K562 (cell line): Measurements from ENCODE around the gene GNAI2. TPM values are rescaled to one million over a fixed set of nuclear protein-coding genes. Genes with fewer than 3 reads are reported as not detected.

Experiments
- BHLHE40 ChIP-seq: IDR thresholded peaks from 2 replicates; pipeline ENCODE4 v1.6.1; 2011; ENCODE audit warnings: low read length, improper control_type of control experiment
- CHCHD3 ChIP-seq: fragments of 250-450 bp; sonication (Bioruptor Pico); IDR thresholded peaks from 2 replicates; pipeline ENCODE4 v2.1.2; 2022; ENCODE audit warnings: mild to moderate bottlenecking
- FIP1L1 ChIP-seq: fragments of 200-400 bp; formaldehyde crosslinking; IDR thresholded peaks from 2 replicates; pipeline ENCODE4 v1.6.1; 2018; ENCODE audit warnings: mild to moderate bottlenecking, low read depth, low read length; ENCODE audit not compliant: poor library complexity, severe bottlenecking
- HDAC2 ChIP-seq: fragments of 450-650 bp; IDR thresholded peaks from 2 replicates; pipeline ENCODE4 v1.6.1; 2016; ENCODE audit warnings: mild to moderate bottlenecking
- HNRNPLL ChIP-seq: fragments of 200-400 bp; formaldehyde crosslinking; IDR thresholded peaks from 2 replicates; pipeline ENCODE4 v1.6.1; 2017; ENCODE audit warnings: low read length, low read depth, mild to moderate bottlenecking; ENCODE audit not compliant: poor library complexity, severe bottlenecking
- MECOM ChIP-seq: fragments of 250-450 bp; sonication (Bioruptor Pico); IDR thresholded peaks from 2 replicates; pipeline ENCODE4 v1.8.0; 2022; ENCODE audit warnings: inconsistent platforms
- RAD21 ChIP-seq, 2 experiments: fragments of 250-450 bp in 1 of 2; fragments of 450-650 bp in 1 of 2; sonication (Bioruptor Pico) in 1 of 2; formaldehyde crosslinking in 1 of 2; IDR thresholded peaks in 1 of 2; conservative IDR thresholded peaks in 1 of 2; 2 replicates each; pipeline versions ENCODE4 v1.4.0 to v1.8.0; 2020 to 2022; ENCODE audit warnings: mild to moderate bottlenecking in 2 of 2, moderate library complexity in 1 of 2
- RBFOX2 ChIP-seq: fragments of 200-400 bp; formaldehyde crosslinking; IDR thresholded peaks from 2 replicates; pipeline ENCODE4 v1.6.1; 2017; ENCODE audit warnings: low read depth, mild to moderate bottlenecking, low read length, moderate library complexity
- SAFB2 ChIP-seq: fragments of 200-400 bp; formaldehyde crosslinking; IDR thresholded peaks from 2 replicates; pipeline ENCODE4 v1.6.1; 2018; ENCODE audit warnings: borderline replicate concordance, low read length, low read depth, moderate library complexity; ENCODE audit not compliant: severe bottlenecking
- ZNF174 ChIP-seq: fragments of 250-450 bp; sonication (Bioruptor Pico); IDR thresholded peaks from 2 replicates; pipeline ENCODE4 v1.4.0; 2020; ENCODE audit warnings: mild to moderate bottlenecking
- ZNF239 ChIP-seq: fragments of 250-450 bp; sonication (Bioruptor Pico); IDR thresholded peaks from 2 replicates; pipeline ENCODE4 v1.4.0; 2020; ENCODE audit warnings: mild to moderate bottlenecking
- polyA plus RNA-seq, 8 experiments: library from polyadenylated mRNA; depleted of rRNA in 4 of 8; stranded (reverse) in 5 of 8; unstranded in 3 of 8; fragments of >200 nt; fragmentation: Nextera tagmentation in 2 of 8; fragmentation: Illumina TruSeq in 1 of 8; extraction: Ambion mirVana in 2 of 8; extraction: Trizol in 1 of 8; gene quantifications; 2 replicates each; pipeline versions ENCODE4 v1.2.1 to v1.2.3, GENCODE V29; 2011 to 2014; ENCODE audit warnings: inconsistent platforms in 1 of 8, missing spikeins in 1 of 8
- total RNA-seq, 7 experiments: library from RNA; depleted of rRNA in 6 of 7; stranded (reverse); fragments of >200 nt in 6 of 7; fragmentation: Illumina TruSeq in 2 of 7; extraction: Trizol in 2 of 7; gene quantifications; 2 replicates each; pipeline versions ENCODE4 v1.2.1 to v1.2.3, GENCODE V29; 2011 to 2021; ENCODE audit warnings: low replicate concordance in 1 of 7
- TF ChIP-seq, protein P1 (sequence below), 2 experiments: fragments of 450-650 bp in 1 of 2; sonication (generic) in 1 of 2; formaldehyde crosslinking in 1 of 2; IDR thresholded peaks in 1 of 2; conservative IDR thresholded peaks in 1 of 2; 2 replicates each; pipeline versions ENCODE4 v1.6.1 to v1.8.1; 2016 to 2023; ENCODE audit warnings: mild to moderate bottlenecking in 2 of 2, moderate library complexity in 2 of 2, inconsistent platforms in 1 of 2, missing genetic modification reagents in 1 of 2
- TF ChIP-seq, protein P2 (sequence below): sonication (generic); formaldehyde crosslinking; IDR thresholded peaks from 2 replicates; pipeline ENCODE4 v1.4.0; 2020; ENCODE audit warnings: mild to moderate bottlenecking, missing genetic modification reagents
- TF ChIP-seq, protein P3 (sequence below): fragments of 450-650 bp; IDR thresholded peaks from 2 replicates; pipeline ENCODE4 v1.6.1; 2016
- TF ChIP-seq, protein P4 (sequence below): sonication (generic); formaldehyde crosslinking; IDR thresholded peaks from 2 replicates; pipeline ENCODE4 v1.8.0; 2022; ENCODE audit warnings: missing genetic modification reagents, mild to moderate bottlenecking, borderline replicate concordance

The GNAI2 gene
- total and polyA plus RNA-seq, 9 of the 15 experiments (the other 6 are each of a cell fraction or from before 2014, with no cell fraction given): 1.1 to 72.2 (median 42.7) TPM

GRCh38 chr3:50246517-50246954 is 10.5 kb downstream of the GNAI2 start (continued):
- TF ChIP-seq, protein P1, sequence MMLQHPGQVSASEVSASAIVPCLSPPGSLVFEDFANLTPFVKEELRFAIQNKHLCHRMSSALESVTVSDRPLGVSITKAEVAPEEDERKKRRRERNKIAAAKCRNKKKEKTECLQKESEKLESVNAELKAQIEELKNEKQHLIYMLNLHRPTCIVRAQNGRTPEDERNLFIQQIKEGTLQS (IDR thresholded peaks at IDR 0.05): no peak
- TF ChIP-seq, protein P1 (CRISPR knock-in tag; conservative IDR thresholded peaks at IDR 0.05): no peak
- TF ChIP-seq FIP1L1 (peak; percentile 3), BHLHE40 (no peak), ZNF239 (CRISPR knock-in tag) (no peak), CHCHD3 (CRISPR knock-in tag) (no peak), HDAC2 (no peak), MECOM (CRISPR knock-in tag) (no peak), RBFOX2 (peak; percentile 54; the same call in 1 of the 2 replicates), RAD21 (CRISPR knock-in tag; conservative IDR thresholded peaks at IDR 0.05 in 1 of 2, IDR thresholded peaks at IDR 0.05 in 1 of 2) (no peak), SAFB2 (no peak), ZNF174 (CRISPR knock-in tag) (no peak), HNRNPLL (no peak)
- TF ChIP-seq, protein P2, sequence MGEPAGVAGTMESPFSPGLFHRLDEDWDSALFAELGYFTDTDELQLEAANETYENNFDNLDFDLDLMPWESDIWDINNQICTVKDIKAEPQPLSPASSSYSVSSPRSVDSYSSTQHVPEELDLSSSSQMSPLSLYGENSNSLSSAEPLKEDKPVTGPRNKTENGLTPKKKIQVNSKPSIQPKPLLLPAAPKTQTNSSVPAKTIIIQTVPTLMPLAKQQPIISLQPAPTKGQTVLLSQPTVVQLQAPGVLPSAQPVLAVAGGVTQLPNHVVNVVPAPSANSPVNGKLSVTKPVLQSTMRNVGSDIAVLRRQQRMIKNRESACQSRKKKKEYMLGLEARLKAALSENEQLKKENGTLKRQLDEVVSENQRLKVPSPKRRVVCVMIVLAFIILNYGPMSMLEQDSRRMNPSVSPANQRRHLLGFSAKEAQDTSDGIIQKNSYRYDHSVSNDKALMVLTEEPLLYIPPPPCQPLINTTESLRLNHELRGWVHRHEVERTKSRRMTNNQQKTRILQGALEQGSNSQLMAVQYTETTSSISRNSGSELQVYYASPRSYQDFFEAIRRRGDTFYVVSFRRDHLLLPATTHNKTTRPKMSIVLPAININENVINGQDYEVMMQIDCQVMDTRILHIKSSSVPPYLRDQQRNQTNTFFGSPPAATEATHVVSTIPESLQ (CRISPR knock-in tag): no peak
- TF ChIP-seq, protein P3, sequence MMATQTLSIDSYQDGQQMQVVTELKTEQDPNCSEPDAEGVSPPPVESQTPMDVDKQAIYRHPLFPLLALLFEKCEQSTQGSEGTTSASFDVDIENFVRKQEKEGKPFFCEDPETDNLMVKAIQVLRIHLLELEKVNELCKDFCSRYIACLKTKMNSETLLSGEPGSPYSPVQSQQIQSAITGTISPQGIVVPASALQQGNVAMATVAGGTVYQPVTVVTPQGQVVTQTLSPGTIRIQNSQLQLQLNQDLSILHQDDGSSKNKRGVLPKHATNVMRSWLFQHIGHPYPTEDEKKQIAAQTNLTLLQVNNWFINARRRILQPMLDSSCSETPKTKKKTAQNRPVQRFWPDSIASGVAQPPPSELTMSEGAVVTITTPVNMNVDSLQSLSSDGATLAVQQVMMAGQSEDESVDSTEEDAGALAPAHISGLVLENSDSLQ: peak; percentile 40; the same call in 1 of the 2 replicates
- TF ChIP-seq, protein P4, sequence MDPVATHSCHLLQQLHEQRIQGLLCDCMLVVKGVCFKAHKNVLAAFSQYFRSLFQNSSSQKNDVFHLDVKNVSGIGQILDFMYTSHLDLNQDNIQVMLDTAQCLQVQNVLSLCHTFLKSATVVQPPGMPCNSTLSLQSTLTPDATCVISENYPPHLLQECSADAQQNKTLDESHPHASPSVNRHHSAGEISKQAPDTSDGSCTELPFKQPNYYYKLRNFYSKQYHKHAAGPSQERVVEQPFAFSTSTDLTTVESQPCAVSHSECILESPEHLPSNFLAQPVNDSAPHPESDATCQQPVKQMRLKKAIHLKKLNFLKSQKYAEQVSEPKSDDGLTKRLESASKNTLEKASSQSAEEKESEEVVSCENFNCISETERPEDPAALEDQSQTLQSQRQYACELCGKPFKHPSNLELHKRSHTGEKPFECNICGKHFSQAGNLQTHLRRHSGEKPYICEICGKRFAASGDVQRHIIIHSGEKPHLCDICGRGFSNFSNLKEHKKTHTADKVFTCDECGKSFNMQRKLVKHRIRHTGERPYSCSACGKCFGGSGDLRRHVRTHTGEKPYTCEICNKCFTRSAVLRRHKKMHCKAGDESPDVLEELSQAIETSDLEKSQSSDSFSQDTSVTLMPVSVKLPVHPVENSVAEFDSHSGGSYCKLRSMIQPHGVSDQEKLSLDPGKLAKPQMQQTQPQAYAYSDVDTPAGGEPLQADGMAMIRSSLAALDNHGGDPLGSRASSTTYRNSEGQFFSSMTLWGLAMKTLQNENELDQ (CRISPR knock-in tag): no peak
- TF ChIP-seq, all 486 proteins: peak for 36
